ENCODE data around the gene PAX2.
A peak's percentile ranks its signal among the peaks of the same experiment; 100 is the strongest.

PAX2 gene

DNA sequence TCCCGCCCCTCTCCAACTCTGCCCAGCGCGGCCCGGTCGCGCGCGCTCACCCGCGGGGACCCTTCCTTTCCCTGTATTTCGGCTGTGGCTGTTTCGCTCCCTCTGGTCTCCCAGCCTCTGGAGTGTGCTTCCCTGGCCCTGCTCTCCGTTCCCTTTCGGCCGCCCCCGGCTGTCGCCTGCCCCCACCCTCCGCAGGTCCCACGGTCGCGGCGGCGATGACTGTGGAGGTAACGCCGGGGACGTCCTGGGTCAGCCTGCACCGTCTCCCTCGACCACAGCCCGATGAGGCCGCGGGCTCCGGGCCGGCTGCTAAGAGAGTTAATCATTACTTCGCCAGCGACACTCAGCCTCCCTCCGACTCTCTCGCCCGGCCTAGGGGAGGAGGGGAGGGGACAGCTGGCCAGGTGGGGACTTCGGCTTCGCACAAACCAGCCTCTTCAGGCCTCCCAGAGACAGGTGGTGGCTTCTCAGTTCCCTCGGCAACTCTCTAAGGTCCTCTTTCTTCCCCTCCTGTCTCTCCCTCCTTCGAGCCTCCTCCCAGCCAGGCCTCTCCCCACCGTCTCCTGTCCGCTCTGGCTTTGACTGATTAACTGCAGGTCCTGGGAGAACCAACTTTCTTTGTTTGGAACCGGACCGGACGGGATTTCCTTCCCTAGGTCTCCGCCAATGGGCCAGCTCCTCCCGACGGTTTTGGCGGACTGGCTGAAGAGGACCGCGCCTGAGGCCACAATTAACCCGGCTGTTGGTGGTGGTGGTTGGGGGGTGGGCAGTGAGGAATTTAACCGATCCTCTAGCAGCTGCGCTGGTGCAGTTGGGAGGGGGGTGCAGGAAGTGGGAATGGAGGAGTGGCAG lies 5.6 kb upstream of the PAX2 start:
- no peak for DNase-seq (ENCODE audit: low spot score)

DNA sequence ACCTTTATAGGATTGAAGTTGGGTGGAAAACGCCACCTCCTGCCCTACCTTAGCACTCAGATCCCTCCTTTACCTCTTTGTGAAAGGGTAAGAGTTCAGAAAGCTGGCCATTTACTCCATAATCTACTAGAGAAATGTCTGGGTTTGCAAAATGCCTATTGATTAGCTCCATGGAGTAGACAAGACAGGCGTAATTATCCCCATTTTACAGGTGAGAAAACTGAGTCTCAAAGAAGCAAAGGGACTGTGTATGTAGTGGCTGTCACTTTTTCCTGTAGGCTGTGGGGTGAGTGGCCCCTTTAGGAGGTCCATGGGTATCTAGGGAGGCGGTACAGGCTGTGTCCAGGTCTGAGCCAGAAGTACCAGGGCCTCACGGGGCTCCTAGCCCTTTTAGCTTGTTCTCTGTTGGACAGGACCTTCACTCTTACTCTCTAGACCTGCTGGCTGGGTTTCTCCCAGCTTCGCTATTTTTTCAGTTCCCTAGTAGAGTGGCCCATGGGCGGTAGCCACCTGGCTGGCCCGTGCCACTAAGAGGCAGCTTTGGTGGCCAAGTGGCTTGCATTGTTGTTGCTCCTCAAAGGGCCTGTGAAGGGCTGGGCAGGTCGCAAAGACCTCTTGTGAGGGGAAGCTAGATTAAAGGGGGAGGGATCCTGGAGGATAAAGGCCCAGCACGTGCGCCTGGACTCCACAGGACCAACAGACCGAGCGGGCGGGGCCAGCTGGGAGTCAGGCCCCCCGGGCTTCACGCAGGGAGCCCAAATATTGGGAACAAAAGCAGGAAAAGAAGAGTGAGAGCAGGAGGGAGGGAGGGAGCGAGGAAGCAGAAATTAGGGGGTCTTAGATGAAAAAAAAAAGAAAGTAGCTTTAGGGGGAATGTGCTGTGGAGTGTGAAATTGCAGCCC lies 4.7 kb upstream of the PAX2 start:
- DNase-seq (ENCODE audit: low spot score) = no peak

DNA sequence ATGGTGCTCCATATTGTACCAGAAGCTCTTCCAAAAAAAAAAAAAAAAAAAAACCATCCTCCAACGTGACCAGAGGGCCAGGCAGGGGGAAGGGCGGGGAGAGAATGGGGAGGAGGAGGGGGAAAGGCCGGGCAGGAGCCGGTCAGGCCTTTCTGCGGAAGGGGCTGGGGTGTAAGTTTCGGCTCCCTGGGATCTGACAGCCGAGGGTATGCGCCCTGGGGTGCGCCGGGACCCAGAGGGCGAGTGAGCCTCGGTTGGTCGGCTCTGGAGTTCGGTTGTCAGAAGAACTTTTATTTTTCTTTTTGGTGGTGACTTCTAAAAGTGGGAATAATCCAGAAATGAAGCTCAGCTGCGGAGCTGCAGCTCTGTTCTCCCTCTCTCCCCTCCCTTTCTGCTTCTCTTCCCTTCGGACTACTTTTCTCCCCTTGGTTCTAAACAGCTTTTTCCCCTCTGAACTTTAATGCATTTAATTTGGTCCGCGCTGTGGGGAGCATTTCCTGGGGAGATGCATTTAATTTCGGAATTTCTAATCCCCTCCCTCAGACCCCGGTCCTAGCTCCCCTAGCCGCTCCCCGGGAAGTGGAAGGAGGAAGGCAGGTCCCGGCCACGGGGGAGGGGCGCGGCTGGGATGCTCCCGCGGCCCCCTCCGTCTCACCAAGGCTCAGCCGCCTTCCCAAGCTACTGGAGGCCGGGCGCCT lies 3.9 kb upstream of the PAX2 start:
- DNase-seq (ENCODE audit: low spot score) = no peak

DNA sequence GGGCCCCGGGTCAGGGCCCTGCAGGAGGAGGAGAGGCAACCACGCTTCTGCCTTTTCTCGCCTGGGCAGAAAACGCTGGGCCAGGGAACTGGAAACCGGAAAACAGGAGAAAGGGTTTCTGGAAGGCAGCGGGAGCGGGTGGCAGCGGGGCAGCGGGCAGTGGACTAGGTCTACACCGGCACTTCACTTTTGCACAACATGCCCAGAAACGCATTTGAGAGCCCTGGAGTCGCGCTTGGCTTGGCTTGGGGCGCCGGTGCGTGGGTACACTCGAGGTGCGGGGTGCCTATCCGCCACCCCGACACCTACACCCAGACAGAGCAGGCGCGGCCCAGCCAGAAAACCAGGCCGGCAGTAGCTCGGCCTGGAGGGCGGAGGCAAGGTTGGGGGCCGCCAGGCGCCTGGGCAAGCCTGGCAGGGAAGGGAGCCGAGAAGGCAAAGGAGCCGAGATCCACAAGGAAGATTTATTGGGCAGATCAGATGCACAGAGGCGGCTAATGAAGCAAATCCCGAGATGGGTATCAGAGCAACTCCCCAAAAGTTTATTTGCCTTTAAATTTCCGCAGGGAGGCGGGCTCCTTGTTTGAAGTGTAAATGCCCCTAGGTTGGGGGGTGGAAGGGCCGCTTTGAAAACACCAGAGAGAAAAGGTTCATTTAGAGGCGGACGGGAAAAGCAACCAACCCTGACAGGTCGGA lies 3.2 kb upstream of the PAX2 start:
- DNase-seq (ENCODE audit: low spot score) = no peak

DNA sequence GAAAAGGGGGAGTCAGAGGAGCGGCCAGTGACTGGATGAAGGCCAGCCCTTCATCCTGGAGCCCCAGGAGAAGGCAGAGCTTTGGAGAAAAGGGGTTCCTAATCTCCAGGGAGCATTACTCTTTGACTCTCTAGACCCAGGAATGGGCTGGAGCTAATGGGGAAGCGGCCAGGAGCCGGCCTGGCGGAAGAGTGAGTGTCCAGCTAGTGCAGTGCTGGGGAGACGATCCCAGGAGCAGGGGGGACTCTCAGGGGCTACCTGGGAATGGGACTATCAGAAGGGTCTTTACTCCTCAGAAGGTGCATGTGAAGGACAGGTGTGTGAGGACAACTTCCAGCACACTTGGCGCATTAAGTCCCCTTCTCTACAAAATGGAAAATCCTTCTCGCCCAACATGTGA lies 2.4 kb upstream of the PAX2 start:
- DNase-seq (ENCODE audit: low spot score) = no peak

DNA sequence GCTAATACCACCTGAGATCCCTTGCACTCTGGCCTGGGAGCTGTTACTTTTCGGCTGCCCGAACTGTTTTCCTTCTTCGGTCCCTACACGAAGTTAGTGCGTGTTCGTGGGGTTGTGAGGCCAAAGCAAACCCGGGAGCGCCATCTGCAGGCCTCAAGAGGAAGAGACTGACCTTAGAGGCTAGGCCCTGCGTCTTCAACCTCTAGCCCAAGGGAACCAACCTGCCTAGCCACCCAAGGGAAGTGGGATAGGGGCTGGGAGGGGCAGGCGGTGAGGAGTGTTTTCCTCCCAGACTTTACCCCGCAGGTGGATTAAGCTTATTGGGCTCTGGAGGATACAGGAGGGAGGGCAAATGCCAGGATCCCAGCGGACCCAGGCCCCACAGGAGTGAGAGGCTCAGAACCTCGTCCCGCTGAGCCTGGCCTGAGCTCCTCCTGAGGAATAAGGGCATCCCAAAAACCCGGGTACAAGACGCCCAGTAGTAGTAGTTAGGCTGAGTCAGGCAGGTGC lies 1.7 kb upstream of the PAX2 start:
- DNase-seq (ENCODE audit: low spot score) = peak; percentile 52

DNA sequence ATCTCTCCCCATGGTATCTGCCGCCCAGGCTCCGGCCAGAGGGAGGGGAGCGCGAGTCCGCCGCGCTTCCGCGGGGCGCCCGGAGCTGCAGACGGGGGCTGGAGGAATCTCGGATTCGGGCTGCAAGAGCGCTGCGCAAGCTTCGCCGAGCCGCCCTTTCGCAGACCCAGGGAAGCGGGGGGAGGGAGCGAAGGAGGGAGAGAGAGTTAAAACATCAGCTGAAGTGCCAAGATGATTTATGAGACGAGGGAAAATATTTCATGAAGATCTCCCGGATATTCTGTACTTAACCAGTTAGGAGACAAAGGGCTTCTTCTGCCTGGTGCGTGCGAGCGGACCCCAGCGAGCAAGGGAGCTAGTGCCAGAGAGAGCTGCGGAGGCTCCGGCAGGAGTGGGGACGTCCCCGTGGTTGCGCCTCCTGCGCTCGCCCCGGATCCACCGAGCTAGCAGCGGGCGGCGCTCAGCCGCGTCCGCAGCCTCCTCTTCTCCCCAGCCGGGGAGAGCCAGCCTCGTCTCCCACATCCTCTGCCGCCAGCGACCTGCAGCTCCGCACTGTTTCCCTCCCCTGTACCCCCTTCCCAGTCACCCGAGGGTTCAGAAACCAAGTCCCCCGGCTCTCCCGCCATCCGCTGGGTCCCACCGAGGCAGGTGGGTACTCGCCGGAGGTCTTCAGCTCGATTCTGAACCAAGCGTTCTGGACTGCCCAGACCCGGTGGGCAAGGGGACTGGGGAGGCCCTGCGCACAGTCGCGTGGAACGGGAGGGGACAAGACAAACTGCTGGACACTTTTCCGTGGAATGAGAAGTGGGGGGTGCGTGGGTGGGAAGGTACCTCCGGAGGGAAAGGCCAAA lies 1.0 kb upstream of the PAX2 start:
- no peak for DNase-seq (ENCODE audit: low spot score)

DNA sequence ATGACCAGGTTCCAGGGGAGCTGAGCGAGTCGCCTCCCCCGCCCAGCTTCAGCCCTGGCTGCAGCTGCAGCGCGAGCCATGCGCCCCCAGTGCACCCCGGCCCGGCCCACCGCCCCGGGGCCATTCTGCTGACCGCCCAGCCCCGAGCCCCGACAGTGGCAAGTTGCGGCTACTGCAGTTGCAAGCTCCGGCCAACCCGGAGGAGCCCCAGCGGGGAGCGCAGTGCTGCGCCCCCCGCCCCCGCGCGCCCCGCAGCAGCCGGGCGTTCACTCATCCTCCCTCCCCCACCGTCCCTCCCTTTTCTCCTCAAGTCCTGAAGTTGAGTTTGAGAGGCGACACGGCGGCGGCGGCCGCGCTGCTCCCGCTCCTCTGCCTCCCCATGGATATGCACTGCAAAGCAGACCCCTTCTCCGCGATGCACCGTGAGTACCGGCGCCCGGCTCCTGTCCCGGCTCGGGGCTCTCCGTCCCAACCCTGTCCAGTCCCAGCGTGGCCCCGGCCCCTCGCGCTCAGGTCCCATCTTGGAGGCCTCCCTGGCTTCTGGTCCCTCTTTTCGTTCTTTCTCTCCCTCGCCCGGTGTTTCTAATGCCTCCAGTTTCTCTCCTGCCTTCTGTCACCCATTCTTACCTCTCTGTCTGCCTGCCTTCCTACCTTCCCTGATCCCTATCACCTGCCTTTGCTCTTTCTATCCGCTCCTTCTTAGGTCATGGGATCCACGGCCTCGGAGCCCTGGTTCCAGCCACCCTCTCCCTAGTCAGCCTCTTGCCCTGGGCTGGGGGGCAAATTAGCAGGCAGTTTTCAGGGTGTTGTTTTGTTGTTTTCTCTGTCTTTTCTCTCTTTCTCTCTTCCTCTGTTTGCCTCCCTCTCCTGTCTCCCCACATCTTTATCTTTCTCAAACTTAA lies 751 bp downstream of the PAX2 start:
- no peak for DNase-seq (ENCODE audit: low spot score)

DNA sequence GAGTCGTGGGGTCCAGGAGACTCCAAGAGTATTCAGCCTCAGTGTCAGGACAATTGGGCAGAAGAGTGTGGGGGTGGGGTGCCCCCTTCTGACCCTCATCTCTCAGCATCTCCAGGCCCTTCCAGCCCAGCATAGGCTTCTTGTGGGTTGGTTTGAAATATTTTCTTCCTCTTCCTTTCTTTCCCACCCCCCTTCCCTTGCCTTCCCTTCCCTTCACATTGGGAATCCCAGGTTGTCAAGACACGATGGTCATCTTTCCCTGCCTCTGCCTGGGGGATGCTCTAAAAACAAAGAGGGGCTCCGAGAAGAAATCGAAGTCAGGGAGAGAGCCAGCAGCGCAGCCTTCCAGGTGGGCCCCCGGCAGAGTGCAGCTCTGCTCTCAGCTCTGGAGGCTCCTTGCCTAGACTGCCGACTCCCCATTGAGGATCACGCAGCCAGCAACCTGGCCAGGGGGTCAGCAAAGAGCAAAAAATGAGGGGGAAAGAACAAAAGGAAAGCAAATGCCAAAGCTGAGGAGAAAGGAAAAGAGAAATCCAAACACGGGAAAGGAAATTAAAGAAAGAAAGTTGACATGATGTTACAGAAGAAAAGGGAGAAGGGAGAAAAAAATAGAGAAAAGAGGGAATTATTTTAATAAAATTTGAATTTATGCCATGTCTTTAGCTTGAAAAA lies 1.5 kb downstream of the PAX2 start:
- no peak for DNase-seq (ENCODE audit: low spot score)

DNA sequence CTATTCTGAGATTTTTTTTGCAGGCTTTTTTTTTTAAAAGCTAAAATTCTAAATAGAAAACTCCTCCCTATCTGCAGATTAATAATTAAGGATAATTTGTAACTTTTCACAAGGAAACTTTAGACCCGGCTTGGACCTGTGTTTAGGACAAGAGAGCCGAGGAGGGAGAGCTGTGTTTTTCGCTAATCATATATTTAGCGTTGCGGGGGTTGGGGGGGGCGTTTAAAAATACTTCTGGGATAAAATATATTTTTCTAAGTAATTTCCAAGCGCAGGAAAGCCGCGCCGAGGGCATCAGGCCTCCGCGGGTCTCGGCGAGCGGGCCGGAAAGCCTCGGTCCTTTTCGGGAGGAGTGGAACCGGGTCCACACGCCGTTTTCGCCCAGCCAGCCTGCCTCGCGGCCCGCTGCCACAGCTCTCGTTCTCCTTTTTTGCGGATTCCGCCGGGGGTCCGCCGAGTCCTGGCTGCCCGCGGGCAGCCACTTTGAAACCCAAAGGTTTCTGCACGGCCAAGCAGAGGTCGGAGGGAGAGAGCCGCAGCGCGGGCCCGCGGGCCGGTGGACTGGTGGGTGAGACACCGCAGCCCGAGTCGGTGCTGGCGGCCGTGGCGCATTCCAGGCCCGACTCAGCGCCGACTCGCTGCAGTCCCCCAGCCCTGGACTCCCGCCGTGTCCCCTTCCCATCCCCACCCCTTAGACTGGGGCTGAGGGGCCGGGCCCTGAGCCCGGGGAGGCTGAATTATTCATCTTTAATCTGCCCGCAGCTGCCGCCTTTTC lies 2.3 kb downstream of the PAX2 start:
- no peak for DNase-seq (ENCODE audit: low spot score)

DNA sequence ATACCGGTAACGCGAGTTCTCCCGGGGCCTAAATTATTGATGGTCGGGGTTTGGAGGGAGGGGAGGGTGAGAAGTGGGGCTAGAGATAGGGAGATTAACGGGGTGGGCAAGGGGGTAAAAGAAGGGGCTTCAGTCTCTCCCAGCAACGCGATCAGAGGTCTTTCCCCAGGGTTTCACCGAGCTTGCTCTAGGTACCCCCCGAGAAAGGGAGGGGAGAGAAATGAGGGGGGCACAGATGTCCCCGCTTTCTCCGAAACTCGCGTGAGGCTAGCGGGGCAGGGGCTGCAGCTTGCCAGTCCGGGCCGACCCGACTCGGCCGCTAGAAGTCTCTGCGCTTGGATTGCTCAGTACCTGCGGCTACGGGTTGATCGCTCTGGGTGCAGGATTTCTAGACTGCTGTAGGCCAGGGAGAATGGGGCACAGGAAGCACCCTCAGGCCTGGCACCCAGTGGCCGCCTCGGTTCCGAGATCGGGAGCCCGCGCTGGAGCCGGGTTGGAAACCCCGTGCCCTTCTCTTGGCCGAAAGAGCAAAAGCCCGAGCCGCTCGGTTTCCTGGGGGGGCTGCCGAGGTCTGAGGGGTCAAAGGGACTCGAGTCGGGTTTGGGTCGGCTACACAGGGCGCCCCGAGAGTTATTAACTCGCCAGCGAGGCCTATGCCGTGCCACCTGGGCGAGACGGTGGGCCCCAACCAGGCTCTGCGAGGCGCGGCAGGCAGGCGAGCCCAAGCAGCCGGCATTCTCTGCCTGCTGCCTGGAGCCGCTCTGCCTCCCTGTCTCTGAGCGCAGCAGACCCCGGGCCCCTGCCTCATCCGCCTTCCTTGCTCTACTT lies 3.1 kb downstream of the PAX2 start:
- DNase-seq (ENCODE audit: low spot score) = no peak

DNA sequence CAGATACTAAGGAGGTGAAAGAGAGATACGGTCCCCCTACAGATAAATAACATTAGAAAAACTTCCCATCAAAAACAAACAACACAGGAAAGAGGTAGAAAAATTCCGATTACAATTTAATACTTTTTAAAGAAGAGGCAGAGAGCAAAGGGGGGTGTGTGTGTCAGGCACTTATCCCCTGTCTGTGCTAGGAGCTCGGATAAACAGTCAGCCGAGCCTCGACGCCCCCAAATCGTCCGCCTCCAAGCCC lies 3.6 kb downstream of the PAX2 start:
- no peak for DNase-seq (ENCODE audit: low spot score)

DNA sequence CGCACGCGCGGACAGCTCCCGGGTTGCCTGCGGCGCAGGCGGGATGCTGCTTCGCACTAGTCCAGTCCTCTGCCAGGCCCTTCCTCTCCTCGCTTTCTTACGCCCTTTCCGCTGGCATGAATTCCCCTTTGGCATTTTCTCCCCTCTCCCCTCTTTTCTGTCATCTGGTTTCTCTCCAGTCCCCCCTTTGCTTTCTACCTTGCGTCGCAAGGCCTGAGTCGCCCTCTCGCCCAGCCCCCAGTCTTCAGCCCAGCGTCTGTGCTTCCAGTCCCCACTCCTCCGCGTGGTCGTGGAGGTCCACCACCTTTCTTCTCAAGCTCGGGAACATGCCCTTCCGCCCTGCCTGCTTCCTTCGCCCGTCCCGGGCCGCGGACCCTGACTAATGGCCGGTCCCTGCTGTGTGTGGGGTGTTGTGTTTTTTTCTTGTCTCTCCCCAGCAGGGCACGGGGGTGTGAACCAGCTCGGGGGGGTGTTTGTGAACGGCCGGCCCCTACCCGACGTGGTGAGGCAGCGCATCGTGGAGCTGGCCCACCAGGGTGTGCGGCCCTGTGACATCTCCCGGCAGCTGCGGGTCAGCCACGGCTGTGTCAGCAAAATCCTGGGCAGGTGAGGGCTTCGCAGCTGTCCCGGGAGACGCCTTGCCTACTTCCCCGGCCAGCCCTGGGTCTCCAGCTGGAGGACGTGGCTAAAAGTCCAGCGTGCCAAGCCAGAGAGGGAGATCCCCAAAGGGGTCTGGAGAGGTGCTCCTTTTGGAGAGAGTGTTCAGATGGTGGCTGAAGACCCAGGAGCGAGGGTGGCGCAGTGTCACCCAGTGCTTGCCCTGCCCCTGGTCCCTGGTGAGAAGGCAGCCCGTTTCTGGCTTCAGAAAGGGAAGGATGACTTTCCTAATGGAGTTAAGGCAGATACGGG lies 4.2 kb downstream of the PAX2 start:
- DNase-seq (ENCODE audit: low spot score) = no peak

DNA sequence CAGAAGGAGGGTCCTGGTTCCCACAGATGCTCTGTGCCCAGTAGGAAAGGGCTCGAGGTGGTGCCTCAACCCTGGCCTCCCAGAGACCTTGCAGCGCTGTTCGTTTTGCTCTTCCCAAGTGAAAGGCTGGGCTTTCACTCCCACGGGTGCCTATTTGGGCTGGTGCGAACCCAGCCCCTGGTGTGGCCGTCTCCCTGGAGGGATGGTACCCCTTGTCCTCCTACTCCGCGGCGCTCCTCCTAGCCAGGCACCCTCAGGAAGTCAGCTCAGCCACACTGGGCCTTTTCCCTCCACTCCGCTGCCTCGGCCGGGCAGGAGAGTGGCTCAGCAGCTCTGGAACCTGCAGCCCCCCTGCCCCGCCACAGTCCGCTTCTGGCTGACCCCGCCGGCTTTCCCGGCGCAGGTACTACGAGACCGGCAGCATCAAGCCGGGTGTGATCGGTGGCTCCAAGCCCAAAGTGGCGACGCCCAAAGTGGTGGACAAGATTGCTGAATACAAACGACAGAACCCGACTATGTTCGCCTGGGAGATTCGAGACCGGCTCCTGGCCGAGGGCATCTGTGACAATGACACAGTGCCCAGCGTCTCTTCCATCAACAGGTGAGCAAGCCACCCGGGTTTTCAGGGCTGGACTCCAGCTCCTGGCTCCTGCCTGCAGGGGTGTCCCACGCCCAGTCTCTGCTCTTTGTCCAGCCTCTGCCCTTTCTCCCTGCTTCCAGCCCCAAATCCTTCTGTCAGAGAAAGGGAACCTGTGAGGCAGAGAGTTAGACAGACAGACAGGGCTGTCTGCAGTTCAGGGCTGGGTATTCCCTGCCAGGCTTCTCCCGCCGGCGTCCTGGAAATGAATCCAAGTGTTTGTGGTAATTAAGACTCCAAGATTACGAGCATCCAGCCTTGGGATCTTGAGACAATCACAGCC lies 5.2 kb downstream of the PAX2 start:
- no peak for DNase-seq (ENCODE audit: low spot score)

DNA sequence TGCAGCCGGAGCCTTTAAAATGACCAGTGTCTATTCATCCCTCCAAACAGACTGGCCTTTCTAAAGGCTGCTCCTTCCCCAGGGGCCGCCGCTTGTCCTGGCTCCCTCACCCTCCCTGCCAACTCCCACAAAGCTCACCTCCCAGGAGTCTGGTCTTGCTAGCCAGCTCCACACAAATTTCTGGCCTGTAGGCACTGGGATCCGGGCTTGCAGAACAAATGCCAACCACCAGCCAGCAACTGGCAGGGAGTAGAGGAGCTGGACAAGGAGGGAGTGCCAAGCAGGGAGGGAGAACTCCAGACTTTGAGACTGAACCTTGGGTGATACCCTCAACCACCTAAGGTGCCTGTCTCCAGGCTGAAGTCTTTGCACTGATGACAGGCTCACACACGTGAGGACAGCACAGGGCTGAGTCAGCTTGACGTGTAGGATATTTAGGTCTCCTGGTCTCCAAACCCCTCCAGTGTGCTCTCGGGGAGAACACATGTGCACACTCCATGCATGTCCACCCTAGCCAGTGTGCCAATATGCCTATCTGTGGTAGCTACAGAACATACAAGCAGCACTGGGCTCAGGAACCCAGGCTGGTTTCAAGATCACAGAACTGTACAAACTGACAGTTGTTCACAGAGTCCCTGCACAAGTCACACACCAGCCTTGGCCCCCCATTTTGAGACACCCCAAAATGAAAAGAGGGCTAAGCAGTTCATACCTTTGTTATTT lies 6.0 kb downstream of the PAX2 start:
- no peak for DNase-seq (ENCODE audit: low spot score)

Measured in COLO829 (cell line).